NCI-H187 (cell line): ENCODE data around the gene LRP4.

Experiments
- DNase-seq, 2 experiments: peaks; one replicate each; lab custom pipeline; 2025; lab: John Stamatoyannopoulos, UW

The LRP4 gene

DNA sequence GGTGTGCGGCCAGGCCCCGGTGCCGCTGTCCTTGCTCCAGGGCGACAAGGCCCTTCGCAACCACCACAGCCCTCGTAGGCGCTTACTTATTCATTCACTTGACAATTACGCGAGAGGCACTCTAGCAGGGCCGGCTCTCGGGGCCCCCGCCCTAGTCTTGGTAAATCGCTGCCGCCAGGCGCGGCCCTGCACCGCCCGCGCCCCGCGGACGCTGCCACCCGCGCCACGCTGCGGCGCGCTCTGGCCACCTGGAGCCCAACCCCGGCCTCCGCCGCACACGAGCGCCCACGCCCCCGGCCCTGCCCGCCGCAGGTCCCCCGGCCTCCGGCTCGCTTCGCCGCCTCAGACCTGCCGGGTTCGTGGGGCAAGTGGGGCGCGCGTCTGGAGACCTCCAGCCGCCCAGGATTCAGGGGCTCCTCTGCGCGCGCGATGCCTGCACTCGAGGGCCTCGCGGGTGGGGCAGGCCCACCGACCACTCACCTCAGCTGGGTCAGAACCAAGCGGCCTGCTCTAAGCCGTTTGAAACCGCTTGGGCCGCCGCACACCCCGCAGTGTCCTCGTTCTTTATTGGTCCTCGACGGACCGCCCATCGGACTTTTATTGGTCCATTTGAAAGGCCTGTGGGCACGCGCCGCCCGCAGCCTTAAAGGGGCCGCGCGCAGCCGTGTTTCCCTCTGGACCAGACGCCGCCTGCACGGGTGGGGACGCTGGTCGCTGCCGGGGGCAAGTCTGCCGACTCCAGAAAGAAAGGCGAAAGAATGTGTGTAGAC, 72.4 kb downstream of the LRP4 start, which contains the start of gene CKAP5:
Gene CKAP5, minus strand, starts transcription at position 541 of the 770 bp plus-strand sequence. CDS start 25,049 bp downstream, outside the sequence.
- peak; percentile 81 to 93 for DNase-seq

GRCh38 chr11:46845440-46845739, 73.0 kb downstream of the LRP4 start:
- DNase-seq: peak; percentile 20 to 59

DNA sequence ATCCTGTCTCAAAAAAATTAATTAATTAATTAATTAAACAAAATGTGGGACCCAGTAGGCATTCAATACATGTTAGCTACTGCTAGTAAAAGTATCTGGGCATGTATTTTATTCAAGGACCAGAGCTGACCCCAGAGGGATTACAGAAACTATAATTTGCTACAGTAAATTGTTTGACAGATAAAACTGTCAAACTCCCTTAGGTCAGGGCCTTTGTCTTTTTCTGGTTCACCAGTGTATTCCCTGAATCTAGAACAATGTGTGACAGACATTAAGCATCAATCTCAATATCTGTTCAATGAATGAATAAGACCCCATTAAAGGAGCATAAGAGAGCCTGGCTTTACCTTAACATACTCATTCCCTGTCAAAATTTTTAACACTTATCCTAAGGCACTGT, 78.2 kb downstream of the LRP4 start:
- no peak for DNase-seq

GRCh38 chr11:46838501-46838900, 79.8 kb downstream of the LRP4 start:
- DNase-seq: no peak

GRCh38 chr11:46837860-46838259, 80.5 kb downstream of the LRP4 start:
- no peak for DNase-seq

DNA sequence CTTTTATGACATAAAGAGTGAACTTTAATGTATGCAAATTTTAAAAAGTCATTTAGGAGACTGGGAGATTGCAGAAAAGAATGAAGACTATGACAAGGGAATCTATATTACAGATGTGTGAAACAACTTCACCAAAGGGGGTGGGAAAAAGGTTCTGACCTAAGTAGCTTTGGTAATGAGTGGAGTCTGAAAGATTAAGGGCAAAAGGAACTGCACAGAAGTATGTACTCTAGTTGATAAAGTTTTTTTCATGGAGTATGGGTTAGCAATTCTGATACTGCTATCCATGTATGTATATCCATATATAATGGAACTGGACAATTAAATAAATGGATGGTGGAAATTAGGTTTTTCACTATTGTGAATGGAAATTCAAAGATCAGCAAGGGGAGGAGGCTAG, 81.5 kb downstream of the LRP4 start:
- DNase-seq: no peak

DNA sequence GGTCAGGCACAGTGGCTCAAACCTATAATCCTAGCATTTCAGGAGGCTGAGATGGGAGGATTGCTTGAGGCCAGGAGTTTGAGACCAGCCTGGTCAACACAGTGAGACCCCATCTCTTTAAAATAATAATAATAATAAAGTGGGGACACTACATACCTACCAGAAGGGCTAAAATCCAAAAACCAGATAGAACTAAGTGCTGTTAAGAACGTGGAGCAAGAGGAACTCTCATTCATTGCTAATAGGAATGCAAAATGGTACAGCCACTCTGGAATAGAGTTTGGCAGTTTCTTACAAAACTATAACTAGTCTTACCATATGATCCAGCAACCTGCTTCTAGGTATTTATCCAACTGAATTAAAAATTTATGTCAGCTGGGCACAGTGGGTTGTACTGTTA, 81.9 kb downstream of the LRP4 start:
- no peak for DNase-seq

GRCh38 chr11:46835897-46836296, 82.5 kb downstream of the LRP4 start:
- no peak for DNase-seq

GRCh38 chr11:46834821-46835220, 83.5 kb downstream of the LRP4 start:
- DNase-seq: no peak

- DNase-seq: no peak
These were observed 85.7 kb downstream of the LRP4 start for GRCh38 chr11:46832511-46833214.

- DNase-seq: no peak
These were observed 90.4 kb downstream of the LRP4 start for GRCh38 chr11:46827995-46828394.

DNA sequence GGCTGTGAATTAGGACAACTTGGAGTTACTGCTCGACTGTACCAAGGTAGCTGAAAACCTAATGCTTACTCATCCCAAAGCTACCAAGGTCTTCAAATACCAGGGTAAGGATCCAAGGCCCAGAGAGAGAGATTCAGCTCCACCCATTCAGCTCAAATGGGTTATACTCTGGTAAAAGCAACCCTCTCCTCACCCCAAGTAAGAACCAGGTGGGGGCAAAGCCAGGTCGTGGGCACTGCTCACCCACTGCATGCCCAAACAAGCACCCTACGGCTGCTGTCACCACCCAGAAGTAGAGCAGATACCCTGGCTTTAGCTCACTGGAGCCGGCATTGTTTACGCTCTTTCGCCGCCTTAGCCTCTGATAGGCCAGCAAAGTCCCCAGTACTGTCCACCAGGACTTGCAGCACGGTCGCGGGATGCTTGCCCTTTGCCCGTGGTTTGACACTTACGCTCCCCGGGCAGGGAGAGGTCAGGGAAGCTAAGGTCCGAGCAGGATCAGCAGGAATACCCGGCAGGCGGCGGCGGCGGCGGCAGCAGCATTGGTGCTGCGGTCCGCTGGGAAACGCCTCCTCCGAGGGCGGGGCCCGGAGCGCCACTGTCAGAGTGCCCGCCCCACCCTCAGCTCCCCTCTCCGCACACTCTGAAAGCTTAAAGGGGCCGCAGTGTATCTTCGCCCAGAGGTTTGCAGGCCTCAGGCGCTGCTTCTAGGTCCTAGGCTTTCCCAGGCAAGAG, 91.9 kb downstream of the LRP4 start:
- peak; percentile 15 to 35 for DNase-seq

DNA sequence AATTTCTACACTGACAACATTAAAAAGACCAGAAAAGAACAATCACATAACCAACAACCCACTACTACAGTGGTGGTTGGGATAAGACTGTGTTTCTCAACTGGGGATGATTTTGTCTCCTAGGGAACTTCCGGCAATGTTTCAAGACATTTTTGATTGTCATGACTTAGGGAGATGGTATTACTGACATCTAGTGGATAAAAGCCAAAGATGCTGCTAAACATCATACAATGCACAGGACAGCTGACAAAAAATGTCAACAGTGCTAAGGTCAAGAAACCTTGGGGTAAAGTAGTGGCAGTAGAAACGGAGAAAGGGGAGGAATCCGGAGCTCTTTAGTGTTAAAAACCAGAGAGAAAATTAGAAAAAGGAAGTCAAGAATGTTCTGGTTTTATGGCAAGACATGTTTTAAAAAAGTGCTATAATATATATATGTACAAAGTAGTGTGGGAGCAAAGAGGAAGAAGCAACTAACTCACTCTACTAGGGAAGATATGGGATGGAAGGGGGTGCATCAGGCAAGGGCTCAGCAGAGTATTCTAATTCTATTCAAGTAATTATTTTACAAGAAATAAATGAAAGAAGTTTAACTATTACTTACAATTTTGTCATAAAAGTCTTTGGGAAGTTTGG, 109.4 kb downstream of the LRP4 start:
- no peak for DNase-seq
